Thymus (tissue), 11 donors: ENCODE data around the gene CCDC32. TPM values are rescaled to one million over a fixed set of nuclear protein-coding genes. Genes with fewer than 3 reads are reported as not detected.
"Not testable (repeated sequence)": the region's sequence is repeated elsewhere in the genome, so short reads cannot be mapped to it uniquely, and the experiment has no call there.

Source experiments
- DNase-seq, 9 donors: peaks; one replicate each; pipeline ENCODE4 v3.0.0-alpha.2; 2013; ENCODE audit warnings: low spot score in 9 of 9, low read depth in 6 of 9, missing footprints in 1 of 9
- H3K27ac ChIP-seq, 2 donors: one replicate each; pipeline ENCODE4 v1.5.1; 2013; ENCODE audit warnings: control low read depth in 1 of 2, low read depth in 1 of 2, low read length in 1 of 2, mild to moderate bottlenecking in 1 of 2, moderate library complexity in 1 of 2
- H3K27me3 ChIP-seq, 2 donors: one replicate each; pipeline ENCODE4 v1.5.1; 2013; ENCODE audit warnings: low read length in 1 of 2; ENCODE audit not compliant: control insufficient read depth in 2 of 2, insufficient read depth in 1 of 2
- H3K36me3 ChIP-seq, 2 donors: one replicate each; pipeline ENCODE4 v1.5.1; 2013; ENCODE audit warnings: low read length in 1 of 2, mild to moderate bottlenecking in 1 of 2, moderate library complexity in 1 of 2; ENCODE audit not compliant: control insufficient read depth in 2 of 2, insufficient read depth in 2 of 2
- H3K4me1 ChIP-seq, 2 donors: one replicate each; pipeline ENCODE4 v1.5.1; 2013; ENCODE audit warnings: low read length in 2 of 2; ENCODE audit not compliant: control insufficient read depth in 2 of 2, insufficient read depth in 2 of 2
- H3K4me3 ChIP-seq, 2 donors: one replicate each; pipeline ENCODE4 v1.5.1; 2013; ENCODE audit warnings: low read length in 2 of 2, control low read depth in 1 of 2, mild to moderate bottlenecking in 1 of 2
- H3K9me3 ChIP-seq, 2 donors: one replicate each; pipeline ENCODE4 v1.5.1; 2013; ENCODE audit warnings: low read length in 1 of 2, mild to moderate bottlenecking in 1 of 2; ENCODE audit not compliant: control insufficient read depth in 2 of 2, insufficient read depth in 1 of 2
- WGBS: extraction: QIAGEN DNeasy Blood & Tissue Kit; methylation state at CpG from one replicate; pipeline ENCODE4 v1.1.7; 2013; 5-methylcytosine and 5-hydroxymethylcytosine counted together
- polyA plus RNA-seq: library from polyadenylated mRNA; stranded (reverse); fragments of 200-250 nt; gene quantifications from one replicate; pipeline ENCODE4 v1.2.3, GENCODE V29; 2013
- total RNA-seq: library from RNA; stranded (reverse); fragments of 120-200 nt; gene quantifications from one replicate; pipeline ENCODE4 v1.2.4, GENCODE V29; 2013
- donor health status: healthy.

The CCDC32 gene
- total and polyA plus RNA-seq, 2 donors: 21.2 to 39.2 TPM

GRCh38 chr15:40578892-40579291 is 14.1 kb upstream of the CCDC32 start:
- H3K9me3 ChIP-seq: no peaks in the 10 kb centered on the region
- no peaks in the 10 kb centered on the region for H3K27me3 ChIP-seq
- 76% methylated on average over 4 of the region's 4 CpGs for WGBS
- DNase-seq: no peak
- H3K36me3 ChIP-seq: peaks cover 5 to 8% of the 10 kb centered on the region in 2 donors
- H3K4me3 ChIP-seq: no peak overlapping the region
- no peaks in the 10 kb centered on the region for H3K4me1 ChIP-seq
- H3K27ac ChIP-seq: no peak overlapping the region

- not testable (repeated sequence) for DNase-seq, H3K9me3 ChIP-seq, H3K4me3 ChIP-seq, H3K27ac ChIP-seq, H3K4me1 ChIP-seq, H3K27me3 ChIP-seq
- WGBS: 98% methylated on average over 5 of the region's 5 CpGs
- H3K36me3 ChIP-seq: peaks cover 14 to 21% of the 10 kb centered on the region in 2 donors
Measured at GRCh38 chr15:40576914-40577313, 12.1 kb upstream of the CCDC32 start.

- Histone ChIP-seq H3K4me3 (no peak overlapping the region), H3K36me3 (peaks cover 19 to 28% of the 10 kb centered on the region in 2 donors), H3K27ac (no peak overlapping the region), H3K4me1 (peaks cover 0 to 4% of the 10 kb centered on the region in 2 donors), H3K27me3 (no peaks in the 10 kb centered on the region), H3K9me3 (no peaks in the 10 kb centered on the region)
- no peak for DNase-seq
Measured at GRCh38 chr15:40575113-40575512, 10.3 kb upstream of the CCDC32 start.

GRCh38 chr15:40569129-40569953 is 4.5 kb upstream of the CCDC32 start, which contains the start of gene RPUSD2:
Gene RPUSD2 (plus strand): TSS chr15:40569299. CDS start chr15:40569338, 39 bp downstream.
- Histone ChIP-seq H3K36me3 (peaks cover 19 to 25% of the 10 kb centered on the region in 2 donors), H3K4me1 (peaks cover 7 to 19% of the 10 kb centered on the region in 2 donors), H3K27ac (peak within 1 kb of the TSS; percentile 72 to 91), H3K4me3 (peak within 1 kb of the TSS; percentile 96 to 98), H3K9me3 (no peaks in the 10 kb centered on the region), H3K27me3 (no peaks in the 10 kb centered on the region)
- DNase-seq: peak; percentile 65 to 94 (median 84)
- WGBS: under 1% methylated on average over 62 of the region's 62 CpGs

- DNase-seq: no peak
- H3K4me3 ChIP-seq: no peak overlapping the region
- no peaks in the 10 kb centered on the region for H3K9me3 ChIP-seq
- H3K27me3 ChIP-seq: no peaks in the 10 kb centered on the region
- H3K4me1 ChIP-seq: peaks cover 17 to 27% of the 10 kb centered on the region in 2 donors
- peaks cover 7 to 11% of the 10 kb centered on the region in 2 donors for H3K36me3 ChIP-seq
- 72% methylated on average over 7 of the region's 7 CpGs for WGBS
- H3K27ac ChIP-seq: no peak overlapping the region
Measured at GRCh38 chr15:40567111-40567510, 2.3 kb upstream of the CCDC32 start.

GRCh38 chr15:40565333-40566238 is 744 bp upstream of the CCDC32 start:
- WGBS: 62% methylated on average over 20 of the region's 20 CpGs

GRCh38 chr15:40563426-40563825 is 1.4 kb downstream of the CCDC32 start:
- DNase-seq: no peak
- peaks cover 14 to 15% of the 10 kb centered on the region in 2 donors for H3K4me1 ChIP-seq
- H3K27me3 ChIP-seq: no peaks in the 10 kb centered on the region
- no peak overlapping the region for H3K27ac ChIP-seq
- H3K4me3 ChIP-seq: no peak overlapping the region
- peaks cover 0 to 20% of the 10 kb centered on the region in 2 donors for H3K36me3 ChIP-seq
- no peaks in the 10 kb centered on the region for H3K9me3 ChIP-seq

More at GRCh38 chr15:40565333-40566238, 744 bp upstream of the CCDC32 start:
- no peaks in the 10 kb centered on the region for H3K9me3 ChIP-seq
- H3K27me3 ChIP-seq: no peaks in the 10 kb centered on the region
- peaks cover 17 to 25% of the 10 kb centered on the region in 2 donors for H3K4me1 ChIP-seq
- peak overlapping the region; percentile 19 to 33 for H3K27ac ChIP-seq
- no peak for DNase-seq
- peak overlapping the region; percentile 73 to 77 for H3K4me3 ChIP-seq
- H3K36me3 ChIP-seq: peaks cover 0 to 13% of the 10 kb centered on the region in 2 donors

GRCh38 chr15:40562691-40563090 is 2.2 kb downstream of the CCDC32 start:
- Histone ChIP-seq H3K9me3 (no peaks in the 10 kb centered on the region), H3K36me3 (peaks cover 0 to 20% of the 10 kb centered on the region in 2 donors), H3K4me3 (no peak overlapping the region), H3K27ac (no peak overlapping the region), H3K4me1 (peaks cover 13 to 14% of the 10 kb centered on the region in 2 donors), H3K27me3 (no peaks in the 10 kb centered on the region)
- no peak for DNase-seq
- WGBS: 97% methylated on average over 2 of the region's 2 CpGs
